Measurements from ENCODE around the gene HLA-DQB2. TPM values are rescaled to one million over a fixed set of nuclear protein-coding genes. Genes with fewer than 3 reads are reported as not detected.

HLA-DQB2 gene
- total and polyA plus RNA-seq, 2 of the 4 experiments (the other 2 are of a cell fraction), result not detected

DNA sequence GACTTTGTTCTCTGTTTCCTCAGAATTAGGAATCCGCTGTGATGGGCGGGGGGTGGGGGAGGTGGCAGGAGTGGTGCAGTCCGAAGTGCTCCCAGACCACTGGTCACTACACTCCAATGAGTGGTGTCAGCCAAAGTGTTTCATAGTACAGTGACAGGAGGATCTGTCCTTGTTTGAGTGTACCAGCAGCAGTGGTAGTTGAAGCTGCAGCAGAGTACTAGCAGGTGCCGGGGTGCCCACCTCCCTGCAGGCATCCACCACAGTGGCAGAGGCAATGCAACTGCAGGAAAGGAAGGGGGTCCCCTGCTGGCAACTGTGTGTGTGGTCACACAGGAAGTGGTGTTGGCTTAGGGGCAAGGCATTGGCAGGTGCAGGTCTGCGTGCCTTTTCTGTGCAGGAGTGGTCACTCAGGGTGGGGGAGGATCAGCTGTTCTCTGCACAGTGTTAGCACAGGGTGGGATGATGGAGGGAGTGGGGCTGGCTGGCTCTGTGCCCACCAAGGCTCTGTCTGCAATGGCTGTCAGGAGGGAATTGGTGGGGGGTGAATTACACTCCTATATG is 43.8 kb upstream of the HLA-DQB2 start:
- H2BK20ac ChIP-seq (ENCODE audit: low read depth, low read length), result no peak overlapping the region
- H3K4ac ChIP-seq (ENCODE audit: low read depth, low read length), result no peak overlapping the region
- no peak overlapping the region for H2BK5ac ChIP-seq (ENCODE audit: low read depth, low read length, poor library complexity, severe bottlenecking)
- no peak overlapping the region for H2BK120ac ChIP-seq (ENCODE audit: low read depth, low read length)
- H4K5ac ChIP-seq (ENCODE audit: low read depth, low read length), result no peak overlapping the region
- no peak overlapping the region for H2BK15ac ChIP-seq (ENCODE audit: low read depth, low read length)
- no peaks in the 10 kb centered on the region for H3K36me3 ChIP-seq (ENCODE audit: control insufficient read depth, insufficient read depth, low read length)
- H3K4me3 ChIP-seq (ENCODE audit: insufficient read depth, low read depth, low read length), result no peak overlapping the region
- CTCF ChIA-PET, result interaction anchor here (1.1 kb wide), 1 partner anchor 20 kb away, joined by 3 read pairs; no protein-coding TSS in a partner anchor
- no peaks in the 10 kb centered on the region for H3K79me1 ChIP-seq (ENCODE audit: low read depth in 1 of 2, low read length in 2 of 2)
- H3K4me2 ChIP-seq (ENCODE audit: low read depth, low read length), result no peak overlapping the region
- no peak overlapping the region for H4K91ac ChIP-seq (ENCODE audit: insufficient read depth, low read depth, low read length)
- no peak for ATAC-seq (ENCODE audit: low read depth)
- no peak overlapping the region for H2AFZ ChIP-seq (replicated peaks; ENCODE audit: low read length, poor library complexity)
- in situ Hi-C loops (cut with MboI; ENCODE audit: low sequenced_read_pairs), result no loop called here
- no peak overlapping the region for H4K8ac ChIP-seq (ENCODE audit: low read depth in 2 of 2, low read length in 2 of 2)
- no peak overlapping the region for H2AK9ac ChIP-seq (replicated peaks; ENCODE audit: low read depth, low read length, poor library complexity)
- no CpG with 5 or more reads among the region's 5 CpGs for WGBS, 2 experiments (ENCODE audit: extremely low coverage in 2 of 2, insufficient read length in 1 of 2)
- H2AK5ac ChIP-seq (ENCODE audit: low read depth, low read length), result no peak overlapping the region
- no peaks in the 10 kb centered on the region; the same call in 1 of the 2 replicates for H3K27me3 ChIP-seq (ENCODE audit: control insufficient read depth, insufficient read depth, low read length)
- no peak overlapping the region for H3K27ac ChIP-seq (ENCODE audit: insufficient read depth, low read length)
- no peak overlapping the region for H3K9ac ChIP-seq (ENCODE audit: low read depth, low read length)
- H3K9me3 ChIP-seq (ENCODE audit: control insufficient read depth, insufficient read depth, low read length), result no peaks in the 10 kb centered on the region
- TF ChIP-seq BHLHE40 (IDR thresholded peaks at IDR 0.05; ENCODE audit: low read depth, low read length), result no peak
- no peak for TF ChIP-seq POLR2A (IDR thresholded peaks at IDR 0.05; ENCODE audit: low read depth, low read length)
- TF ChIP-seq CEBPB (IDR thresholded peaks at IDR 0.05; ENCODE audit: low read depth, low read length), result no peak
- TF ChIP-seq SMC3 (IDR thresholded peaks at IDR 0.05; ENCODE audit: low read depth, low read length), result no peak
- TF ChIP-seq, protein P1, sequence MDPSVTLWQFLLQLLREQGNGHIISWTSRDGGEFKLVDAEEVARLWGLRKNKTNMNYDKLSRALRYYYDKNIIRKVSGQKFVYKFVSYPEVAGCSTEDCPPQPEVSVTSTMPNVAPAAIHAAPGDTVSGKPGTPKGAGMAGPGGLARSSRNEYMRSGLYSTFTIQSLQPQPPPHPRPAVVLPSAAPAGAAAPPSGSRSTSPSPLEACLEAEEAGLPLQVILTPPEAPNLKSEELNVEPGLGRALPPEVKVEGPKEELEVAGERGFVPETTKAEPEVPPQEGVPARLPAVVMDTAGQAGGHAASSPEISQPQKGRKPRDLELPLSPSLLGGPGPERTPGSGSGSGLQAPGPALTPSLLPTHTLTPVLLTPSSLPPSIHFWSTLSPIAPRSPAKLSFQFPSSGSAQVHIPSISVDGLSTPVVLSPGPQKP (IDR thresholded peaks at IDR 0.05; ENCODE audit: borderline replicate concordance, low read depth, low read length), result no peak
- no peak for TF ChIP-seq RFX5 (IDR thresholded peaks at IDR 0.05; ENCODE audit: low read depth, low read length)
- TF ChIP-seq MAFK (IDR thresholded peaks at IDR 0.05; ENCODE audit: low read depth, low read length), result no peak
- no peak for TF ChIP-seq MAZ (IDR thresholded peaks at IDR 0.05; ENCODE audit: borderline replicate concordance, low read depth, low read length)
- TF ChIP-seq, protein P2, sequence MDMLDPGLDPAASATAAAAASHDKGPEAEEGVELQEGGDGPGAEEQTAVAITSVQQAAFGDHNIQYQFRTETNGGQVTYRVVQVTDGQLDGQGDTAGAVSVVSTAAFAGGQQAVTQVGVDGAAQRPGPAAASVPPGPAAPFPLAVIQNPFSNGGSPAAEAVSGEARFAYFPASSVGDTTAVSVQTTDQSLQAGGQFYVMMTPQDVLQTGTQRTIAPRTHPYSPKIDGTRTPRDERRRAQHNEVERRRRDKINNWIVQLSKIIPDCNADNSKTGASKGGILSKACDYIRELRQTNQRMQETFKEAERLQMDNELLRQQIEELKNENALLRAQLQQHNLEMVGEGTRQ (IDR thresholded peaks at IDR 0.05; ENCODE audit: low read depth, low read length), result no peak
- TF ChIP-seq NFE2L2 (IDR thresholded peaks at IDR 0.05; ENCODE audit: low read depth, low read length), result no peak
- H3K56ac ChIP-seq (ENCODE audit: extremely low read depth, insufficient read depth, low read length), result no peak overlapping the region
- H3K9me1 ChIP-seq (ENCODE audit: insufficient read depth, low read length), result no peaks in the 10 kb centered on the region
- H3K14ac ChIP-seq (replicated peaks; ENCODE audit: low read depth, low read length), result no peak overlapping the region
- no peak for DNase-seq
- POLR2A ChIA-PET (ENCODE audit: unreplicated experiment), result no interaction called here
- H3K18ac ChIP-seq (ENCODE audit: low read depth, low read length), result no peak overlapping the region
- dilution Hi-C loops (cut with HindIII; ENCODE audit: low sequenced_read_pairs, unreplicated experiment), result no loop called here
- BruUV-seq (replicated peaks), result no TSS peak
- no peaks in the 10 kb centered on the region for H4K20me1 ChIP-seq (ENCODE audit: insufficient read depth, low read length)
- intact Hi-C loops (cut with micrococcal nuclease), result no loop called here
- no peak overlapping the region for H3K23ac ChIP-seq (ENCODE audit: low read depth, low read length)
- H3K4me1 ChIP-seq (ENCODE audit: control insufficient read depth, insufficient read depth, low read length), result no peaks in the 10 kb centered on the region
